HG03469 (cell line): ENCODE measurements around the gene ISY1.
"Not testable (repeated sequence)": the region's sequence is repeated elsewhere in the genome, so short reads cannot be mapped to it uniquely, and the experiment has no call there.

Experiments used
- ATAC-seq: cut with Tn5 transposase; IDR thresholded peaks from one replicate; pipeline ENCODE4 v1.9.1; 2021; ENCODE audit warnings: mild to moderate bottlenecking, moderate library complexity, moderate number of reproducible peaks; ENCODE audit not compliant: unreplicated experiment

ISY1 gene

DNA sequence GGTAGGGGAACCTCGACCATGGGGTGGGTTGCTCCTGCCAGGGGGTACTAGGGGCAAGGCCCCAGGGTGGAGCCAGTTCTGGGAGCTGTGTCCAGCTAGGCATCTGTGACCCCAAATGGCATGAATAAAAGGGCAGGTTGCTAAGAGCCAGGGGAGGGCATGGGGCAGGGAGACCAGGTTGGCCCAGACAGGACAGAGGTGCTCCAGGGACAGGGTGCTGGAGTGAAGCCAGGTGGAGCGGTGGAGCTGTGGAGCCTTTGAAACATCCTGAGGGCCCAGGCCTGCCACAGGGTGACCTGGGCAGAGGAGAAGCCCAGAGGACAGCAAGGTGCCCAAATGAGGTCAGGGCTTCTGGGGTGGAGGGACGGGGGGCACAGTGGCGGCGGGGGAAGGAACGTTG lies 72.6 kb downstream of the ISY1 start:
- ATAC-seq = not testable (repeated sequence)

- not testable (repeated sequence) for ATAC-seq
Measured at GRCh38 chr3:129087904-129088303, 73.0 kb downstream of the ISY1 start.

GRCh38 chr3:129087138-129087702 lies 73.6 kb downstream of the ISY1 start:
- ATAC-seq = no peak

DNA sequence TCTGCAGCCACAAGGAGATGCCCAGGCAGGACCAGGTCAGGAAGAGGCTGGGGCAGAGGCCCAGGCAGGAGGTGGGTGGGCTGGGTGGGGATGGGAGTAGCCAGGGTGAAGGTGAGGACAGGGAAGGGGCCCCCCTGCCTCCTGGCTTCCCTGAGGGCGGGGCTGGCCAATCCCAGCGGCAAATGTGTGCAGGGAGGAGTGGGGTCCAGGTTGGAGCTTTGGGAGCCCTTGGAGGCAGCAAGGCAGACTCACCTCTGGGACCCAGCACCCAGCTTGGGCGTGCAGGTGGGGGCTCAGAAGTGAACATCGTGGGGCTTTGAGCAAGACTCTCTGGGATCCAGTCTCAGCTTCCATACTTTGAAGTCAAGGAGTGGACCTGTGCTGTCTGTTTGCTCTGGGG lies 75.0 kb downstream of the ISY1 start:
- no peak for ATAC-seq

DNA sequence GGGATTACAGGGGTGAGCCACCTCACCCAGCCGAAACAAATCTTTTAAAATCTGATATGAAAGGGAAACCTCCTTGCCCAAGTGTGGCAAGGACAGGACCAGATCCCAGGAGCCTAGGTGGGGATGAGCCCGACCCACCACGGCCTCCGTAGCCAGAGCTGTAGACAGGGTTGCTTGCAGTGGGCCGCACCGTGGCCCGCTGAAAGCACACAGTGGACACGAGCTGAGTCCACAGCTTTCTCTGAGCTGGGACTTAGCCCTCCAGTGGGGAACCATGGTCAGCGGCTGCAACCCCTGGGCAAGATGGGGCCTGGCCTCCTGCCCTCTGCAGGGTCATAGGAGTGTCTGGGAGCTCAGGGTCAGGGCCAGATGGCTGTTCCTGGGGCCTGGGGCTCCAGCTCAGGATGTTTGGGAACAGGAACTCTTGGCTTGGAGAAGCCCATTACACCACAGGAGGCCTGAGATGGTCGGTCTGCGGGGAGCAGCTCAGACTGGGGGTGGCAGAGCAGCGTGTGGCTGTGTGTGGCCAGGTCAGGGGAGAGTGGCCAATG lies 75.6 kb downstream of the ISY1 start:
- no peak for ATAC-seq

DNA sequence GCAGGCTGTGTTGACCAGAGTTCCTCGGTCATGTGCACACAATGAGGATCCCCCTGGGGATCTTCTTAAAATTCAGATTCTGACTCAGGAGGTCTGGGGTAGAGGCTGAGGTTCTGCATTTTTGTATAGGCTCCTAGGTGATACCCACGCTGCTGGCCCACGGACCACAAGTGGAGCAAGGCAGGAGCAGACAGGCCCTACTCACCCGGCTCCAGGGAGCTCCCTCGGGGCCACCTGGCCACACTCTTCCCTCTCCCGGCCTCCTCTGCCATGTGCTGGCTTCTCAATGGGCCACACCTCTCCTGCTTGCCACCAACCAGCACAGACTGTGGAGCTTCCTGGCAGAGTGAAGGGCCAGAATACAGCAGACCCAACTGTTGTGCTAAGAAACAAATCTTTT lies 76.4 kb downstream of the ISY1 start:
- ATAC-seq = no peak

GRCh38 chr3:129082026-129082425 lies 78.8 kb downstream of the ISY1 start:
- ATAC-seq = no peak

GRCh38 chr3:129081503-129081902 lies 79.4 kb downstream of the ISY1 start:
- no peak for ATAC-seq

- ATAC-seq = no peak
Measured at GRCh38 chr3:129078510-129078909, 82.4 kb downstream of the ISY1 start.
